ENCODE data around the gene SPRED1. TPM values are rescaled to one million over a fixed set of nuclear protein-coding genes. Genes with fewer than 3 reads are reported as not detected.

Gene SPRED1
- total RNA-seq, 2 donors from 2014 or later, result 24.5 to 32.4 TPM

DNA sequence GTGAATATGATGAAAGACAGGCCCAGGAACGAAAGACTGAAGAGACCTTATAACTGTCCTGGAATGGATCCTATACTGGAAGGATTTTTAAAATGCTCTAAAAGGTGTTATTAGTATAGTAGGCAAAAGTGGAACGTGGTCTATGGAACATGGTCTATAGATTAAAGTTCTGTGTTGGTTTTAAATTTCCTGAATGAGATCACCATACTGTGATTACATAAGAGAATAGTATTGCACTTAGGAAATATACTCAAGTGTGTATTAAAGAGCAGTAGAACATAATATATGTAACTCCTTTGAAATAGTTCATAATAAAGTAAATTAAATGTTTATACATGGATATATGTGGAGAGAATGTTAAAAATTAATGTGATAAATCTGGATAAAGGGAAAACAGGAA is 68.2 kb downstream of the SPRED1 start:
- intact Hi-C loops (cut with DNase I, micrococcal nuclease), result no loop called here
- ATAC-seq, result no peak
- DNase-seq, result no peak

DNA sequence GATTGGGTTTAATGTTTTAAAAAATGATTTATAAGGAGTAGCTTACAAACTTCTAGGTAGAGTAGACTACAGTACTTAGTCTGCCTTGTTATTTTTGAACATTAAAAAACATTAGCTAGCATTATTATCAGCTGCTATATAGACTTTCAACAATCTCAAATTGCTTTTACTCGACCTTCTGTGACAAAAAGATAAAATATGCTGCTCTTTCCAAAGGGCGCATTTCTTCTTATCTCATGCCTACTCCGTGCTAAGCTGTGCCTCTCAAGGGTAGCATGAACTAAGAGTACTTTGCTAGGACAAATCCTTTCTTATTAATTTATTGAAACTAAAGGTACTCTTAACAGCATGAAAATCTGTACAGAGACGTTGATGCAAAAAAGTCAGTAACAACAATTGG is 71.3 kb downstream of the SPRED1 start:
- intact Hi-C loops (cut with DNase I, micrococcal nuclease), result no loop called here
- DNase-seq (no peak), ATAC-seq (no peak)

DNA sequence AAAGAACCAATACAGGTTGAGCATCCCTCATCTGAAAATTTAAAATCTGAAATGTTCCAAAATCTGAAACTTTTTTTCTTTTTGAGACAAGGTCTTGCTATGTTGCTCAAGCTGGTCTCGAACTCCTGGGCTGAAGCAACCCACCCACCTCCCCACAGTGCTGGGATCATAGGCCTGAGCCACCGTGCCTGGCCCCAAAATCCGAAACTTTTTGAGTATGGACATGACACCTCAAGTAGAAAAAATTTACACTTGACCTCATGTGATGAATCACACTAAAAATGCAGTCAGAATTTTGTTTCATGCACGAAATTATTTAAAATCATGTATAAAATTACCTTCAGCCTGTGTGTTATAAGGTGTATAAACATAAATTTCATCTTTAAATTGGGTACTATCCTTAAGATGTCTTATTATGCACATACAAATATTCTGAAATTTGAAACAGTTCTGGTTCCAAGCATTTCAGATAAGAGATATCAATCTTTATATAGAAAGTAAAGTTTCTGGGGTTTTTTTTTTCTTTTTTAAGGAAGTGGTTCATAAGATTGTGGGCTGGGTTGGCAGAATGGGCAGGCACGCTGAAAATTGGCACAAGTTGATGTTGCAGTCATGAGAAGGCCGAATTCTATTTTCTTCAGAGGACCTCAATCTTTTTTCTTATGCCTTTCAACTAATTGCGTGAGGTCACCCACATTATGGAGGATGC is 72.5 kb downstream of the SPRED1 start:
- DNase-seq, result no peak
- ATAC-seq, result no peak
- intact Hi-C loops (cut with DNase I, micrococcal nuclease), result no loop called here

- intact Hi-C loops (cut with DNase I, micrococcal nuclease), result no loop called here
- ATAC-seq (no peak), DNase-seq (no peak)
These were observed 73.0 kb downstream of the SPRED1 start for GRCh38 chr15:38325648-38325990.

DNA sequence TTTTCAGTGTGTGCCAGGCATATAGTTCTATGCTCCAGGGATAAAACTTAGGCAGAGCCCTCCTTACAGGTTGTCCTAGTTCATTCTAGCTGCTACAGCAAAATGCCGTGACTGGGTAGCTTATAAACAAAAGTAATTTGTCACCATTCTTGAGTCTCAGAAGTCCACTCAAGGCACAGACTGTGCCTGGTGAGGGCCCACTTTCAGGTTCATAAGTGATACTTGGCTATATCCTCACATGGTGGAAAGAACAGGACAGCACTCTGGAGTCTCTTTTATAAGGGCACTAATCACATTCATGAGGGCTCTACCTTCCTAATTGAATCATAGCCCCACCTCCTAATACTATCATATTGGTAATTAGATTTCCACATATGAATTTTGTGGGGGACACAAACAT is 80.1 kb downstream of the SPRED1 start:
- intact Hi-C loops (cut with DNase I, micrococcal nuclease), result no loop called here
- no peak for ATAC-seq
- no peak for DNase-seq

DNA sequence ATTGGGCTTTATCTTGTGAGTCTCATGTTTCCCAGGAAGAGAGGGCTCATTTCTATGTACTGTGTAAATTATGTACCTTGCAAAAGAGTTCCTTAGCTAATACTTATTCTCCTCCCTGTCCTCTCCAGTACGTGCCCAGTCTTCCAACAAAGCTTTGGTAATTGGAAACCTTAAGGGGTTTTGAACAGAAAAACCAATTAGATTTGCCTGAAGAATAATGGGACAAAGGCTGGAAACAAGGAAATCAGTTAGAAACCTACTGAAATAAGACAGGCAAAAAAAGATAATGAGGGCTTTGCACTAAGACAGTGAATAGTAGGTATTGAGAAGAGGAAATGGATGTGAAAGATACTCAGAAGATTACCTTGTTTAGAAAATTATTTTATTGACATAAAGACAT is 82.5 kb downstream of the SPRED1 start:
- DNase-seq, result no peak
- intact Hi-C loops (cut with DNase I, micrococcal nuclease), result no loop called here
- ATAC-seq, result no peak

GRCh38 chr15:38344351-38344750 is 91.7 kb downstream of the SPRED1 start:
- ATAC-seq, result no peak
- no peak for DNase-seq
- intact Hi-C loops (cut with DNase I, micrococcal nuclease), result no loop called here

- ATAC-seq (no peak), DNase-seq (no peak)
- intact Hi-C loops (cut with DNase I, micrococcal nuclease), result no loop called here
These were observed 96.6 kb downstream of the SPRED1 start for GRCh38 chr15:38349251-38349650.

- ATAC-seq, result no peak
- intact Hi-C loops (cut with DNase I, micrococcal nuclease), result loop anchor here in 1 of 2 donors (10.0 kb wide), 1 partner anchor 347 kb away; no protein-coding TSS in a partner anchor
These were observed 98.8 kb downstream of the SPRED1 start for GRCh38 chr15:38351466-38351865.

DNA sequence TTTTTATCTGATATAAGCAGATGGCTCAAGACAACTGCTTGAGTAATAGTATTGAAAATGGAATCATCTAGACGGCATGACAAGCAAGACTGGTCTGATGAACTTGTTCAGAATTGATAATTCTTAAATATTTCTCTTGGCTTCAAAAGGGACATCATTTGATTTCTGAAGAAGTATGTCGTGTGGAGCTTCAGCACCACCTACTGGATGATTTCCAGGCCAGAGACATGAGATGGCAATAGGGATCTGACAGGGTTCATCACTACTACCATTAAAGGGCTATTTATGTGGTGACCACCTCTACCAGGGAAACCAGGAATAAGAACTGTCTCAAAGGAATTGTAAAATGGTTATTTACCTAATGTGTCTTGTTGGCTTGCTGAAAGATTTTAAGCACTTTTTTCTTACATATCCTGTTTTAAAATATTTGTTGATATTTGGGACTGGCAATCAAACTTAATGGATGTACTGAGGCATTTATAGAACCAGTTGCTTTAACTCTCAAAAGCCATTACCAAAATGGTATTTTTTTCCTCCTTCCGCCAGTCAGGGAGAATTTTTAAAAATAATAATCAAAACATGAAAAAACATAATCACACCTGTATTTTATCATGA is 101.8 kb downstream of the SPRED1 start:
- intact Hi-C loops (cut with DNase I, micrococcal nuclease), result loop anchor here in 1 of 2 donors (10.0 kb wide), 1 partner anchor 350 kb away; no protein-coding TSS in a partner anchor
- peak; percentile 35 to 65 for DNase-seq
- ATAC-seq, result peak; percentile 80

More at GRCh38 chr15:38351466-38351865, 98.8 kb downstream of the SPRED1 start:
- DNase-seq, result no peak

DNA sequence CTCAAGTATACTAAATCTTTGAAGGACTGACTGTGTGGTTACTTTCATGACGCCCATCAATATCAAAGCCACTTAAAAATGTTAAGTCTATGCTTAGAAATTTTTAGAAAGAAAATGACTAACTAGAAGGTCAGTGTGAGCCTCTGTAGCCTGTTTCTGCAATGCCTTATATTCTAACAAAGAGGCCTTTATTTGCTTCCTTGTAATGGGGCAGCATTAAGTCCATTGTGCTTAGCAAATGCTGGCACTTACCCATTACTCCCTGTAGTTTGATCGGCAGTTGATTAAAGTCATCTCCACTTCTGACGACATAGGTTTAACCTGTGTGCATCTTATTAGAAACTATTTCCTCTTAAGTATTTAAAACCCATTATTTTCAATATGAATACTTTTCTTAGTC is 109.7 kb downstream of the SPRED1 start:
- intact Hi-C loops (cut with DNase I, micrococcal nuclease), result no loop called here
- DNase-seq (no peak), ATAC-seq (no peak)

GRCh38 chr15:38367476-38367875 is 114.8 kb downstream of the SPRED1 start:
- no peak for DNase-seq
- intact Hi-C loops (cut with DNase I, micrococcal nuclease), result no loop called here
- no peak for ATAC-seq

DNA sequence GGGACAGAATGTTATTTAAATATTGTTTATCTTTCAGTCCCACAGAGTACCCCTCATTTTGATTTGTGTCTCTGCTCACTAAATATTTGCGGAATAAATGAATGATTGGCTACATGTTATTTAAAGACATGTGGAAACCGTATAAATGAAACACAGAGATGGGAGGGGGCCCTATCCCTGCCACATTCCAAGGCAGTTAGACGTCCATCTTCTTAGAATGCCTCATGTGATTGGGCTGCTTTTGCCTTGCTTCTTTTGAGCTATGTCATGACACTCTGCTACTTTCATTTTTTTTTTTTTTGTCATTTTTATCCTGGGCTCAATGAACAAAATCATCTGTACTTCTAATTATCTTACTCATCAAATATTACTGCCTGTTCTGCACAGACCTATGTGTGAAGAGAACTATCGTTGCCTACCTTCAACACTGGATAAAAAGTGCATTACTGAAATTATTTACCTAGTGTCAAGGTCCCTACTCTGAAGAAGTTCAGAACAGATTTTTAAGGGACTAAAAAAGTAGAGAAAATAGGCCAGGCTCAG is 117.4 kb downstream of the SPRED1 start:
- intact Hi-C loops (cut with DNase I, micrococcal nuclease), result no loop called here
- ATAC-seq, result no peak

DNA sequence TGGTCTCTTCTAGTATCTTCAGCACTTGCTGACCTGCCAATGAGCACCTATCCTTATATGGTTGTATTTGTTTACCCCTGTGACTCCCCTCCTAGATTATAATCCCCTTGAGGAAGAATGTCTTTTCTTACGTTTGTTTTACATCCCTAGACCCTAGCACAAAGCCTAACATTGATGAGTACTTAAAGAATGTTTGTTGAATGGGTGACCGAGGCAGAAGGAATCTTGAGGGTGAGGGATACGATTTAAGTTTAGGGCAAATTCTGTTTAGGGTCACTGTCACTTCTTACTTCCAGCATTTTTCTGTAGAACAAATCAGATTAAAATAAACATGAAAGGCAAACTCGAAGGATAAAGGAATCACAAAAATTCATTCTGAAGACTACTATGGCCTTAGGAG is 120.4 kb downstream of the SPRED1 start:
- intact Hi-C loops (cut with DNase I, micrococcal nuclease), result no loop called here
- no peak for DNase-seq
- no peak for ATAC-seq

More for the DNA sequence above, 117.4 kb downstream of the SPRED1 start:
- no peak for DNase-seq

GRCh38 chr15:38374029-38374428 is 121.4 kb downstream of the SPRED1 start:
- intact Hi-C loops (cut with DNase I, micrococcal nuclease), result no loop called here

DNA sequence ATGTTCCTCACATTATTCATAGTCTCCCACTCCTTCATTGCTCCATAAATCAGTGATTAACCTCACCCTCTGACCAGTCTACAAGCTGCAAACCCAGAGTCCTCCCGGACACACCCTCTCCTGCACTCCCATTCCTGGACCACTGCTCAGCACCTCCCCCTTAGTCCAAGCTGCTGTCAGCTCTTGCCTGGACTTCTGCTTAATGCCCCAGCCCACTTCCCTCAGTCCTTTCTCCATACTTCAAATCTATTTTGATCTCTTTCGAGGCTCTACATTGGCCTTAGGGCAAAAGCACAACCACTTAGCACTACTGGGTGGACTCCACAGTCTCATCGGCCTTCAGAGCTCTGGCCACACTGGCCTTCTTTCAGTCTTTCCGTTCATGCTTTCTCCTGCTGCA is 121.9 kb downstream of the SPRED1 start:
- intact Hi-C loops (cut with DNase I, micrococcal nuclease), result no loop called here
- ATAC-seq (no peak), DNase-seq (no peak)

More at GRCh38 chr15:38374029-38374428, 121.4 kb downstream of the SPRED1 start:
- ATAC-seq (no peak), DNase-seq (no peak)

DNA sequence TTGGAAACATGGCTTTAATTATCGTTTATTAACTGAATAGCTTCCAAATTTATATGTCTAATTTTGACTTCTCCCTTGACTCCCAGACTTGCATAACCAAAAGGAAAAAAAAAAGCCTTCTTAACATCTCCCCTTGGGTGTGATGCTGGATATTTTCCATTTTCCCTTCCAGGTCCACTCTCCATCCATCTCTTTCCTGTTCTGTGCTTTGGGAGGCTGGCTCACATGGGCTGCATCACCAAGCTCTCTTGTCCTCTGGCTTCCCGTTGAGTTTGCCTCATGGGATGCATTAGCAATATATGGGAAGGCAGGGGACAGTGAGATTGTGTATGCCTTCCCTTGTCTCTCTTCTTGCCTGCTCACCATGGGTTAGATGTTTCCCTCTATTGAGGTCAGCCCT is 123.4 kb downstream of the SPRED1 start:
- no peak for DNase-seq
- ATAC-seq, result no peak
- intact Hi-C loops (cut with DNase I, micrococcal nuclease), result no loop called here

DNA sequence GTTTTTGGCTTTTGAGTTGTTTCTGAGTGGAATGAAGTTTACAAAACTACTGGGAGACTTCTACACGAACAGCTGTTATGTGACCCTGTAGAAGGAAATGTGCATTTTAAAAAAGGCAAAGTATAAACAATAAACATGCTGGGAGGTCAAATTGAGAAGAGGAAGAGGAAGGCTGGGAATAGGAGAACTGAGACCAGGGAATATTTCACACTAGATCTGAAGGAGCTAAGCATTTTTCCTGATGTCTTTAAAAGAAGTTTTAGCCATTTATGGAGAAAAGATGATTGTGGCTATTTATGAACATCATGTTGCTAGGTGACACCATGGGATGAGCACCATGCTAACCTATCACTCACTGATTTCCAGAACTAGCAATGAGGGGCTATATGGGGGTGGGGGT is 125.0 kb downstream of the SPRED1 start:
- ATAC-seq (no peak), DNase-seq (no peak)
- intact Hi-C loops (cut with DNase I, micrococcal nuclease), result no loop called here

- ATAC-seq (no peak), DNase-seq (peak; percentile 20 to 33)
These were observed 125.5 kb downstream of the SPRED1 start for GRCh38 chr15:38378161-38378560.

DNA sequence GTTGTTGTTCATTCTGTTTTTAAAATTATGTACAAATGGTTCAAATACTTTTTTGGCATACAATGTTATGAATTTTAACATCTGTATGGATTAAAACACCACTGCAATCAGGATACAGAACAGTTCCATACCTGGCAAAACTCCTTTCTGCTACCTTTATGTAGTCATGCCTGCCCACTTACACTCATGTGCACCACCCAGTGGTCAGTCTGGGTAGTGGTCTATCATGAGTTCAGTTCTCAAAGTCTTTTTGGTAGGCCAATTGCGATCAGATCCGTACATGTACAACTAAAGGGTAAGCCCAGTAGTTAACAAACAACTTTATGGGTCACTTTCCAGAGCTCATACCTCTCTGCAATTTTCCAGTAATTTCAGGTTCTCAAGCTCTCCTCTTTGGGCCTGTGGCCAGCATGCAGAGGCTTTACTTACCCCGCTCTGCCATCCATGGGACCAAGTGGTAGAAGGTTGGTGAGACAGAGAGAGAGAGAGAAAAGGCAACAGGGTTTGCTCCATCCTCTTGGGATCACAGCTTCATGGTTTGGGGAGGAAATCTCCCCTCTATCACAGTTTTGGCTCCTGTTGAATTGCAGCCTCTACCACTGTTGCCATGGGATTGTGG is 137.4 kb downstream of the SPRED1 start:
- intact Hi-C loops (cut with DNase I, micrococcal nuclease), result loop anchor here in 1 of 2 donors (10.0 kb wide), 1 partner anchor 385 kb away; no protein-coding TSS in a partner anchor
- DNase-seq, result peak; percentile 30 to 77
- peak; percentile 82 for ATAC-seq

More at GRCh38 chr15:38378161-38378560, 125.5 kb downstream of the SPRED1 start:
- intact Hi-C loops (cut with DNase I, micrococcal nuclease), result no loop called here
